Vagina (tissue), 2 donors: ENCODE measurements around the gene ITPR1.

Source experiments
- POLR2AphosphoS5 ChIP-seq, 2 donors: sonication (generic); formaldehyde crosslinking; IDR thresholded peaks; one replicate each; pipeline ENCODE4 v1.9.0; 2017; ENCODE audit warnings: antibody characterized with exemption in 2 of 2, mild to moderate bottlenecking in 2 of 2, low read depth in 1 of 2; ENCODE audit not compliant: insufficient read depth in 1 of 2
- TF ChIP-seq, protein P1 (sequence below), 3 experiments: fragments of 450-650 bp in 2 of 3; fragments of 200-600 bp in 1 of 3; sonication (generic) in 1 of 3; IDR thresholded peaks; one replicate each; pipeline ENCODE4 v1.5.1; 2017 to 2019; ENCODE audit warnings: antibody characterized with exemption in 3 of 3, mild to moderate bottlenecking in 2 of 3, moderate library complexity in 2 of 3

DNA sequence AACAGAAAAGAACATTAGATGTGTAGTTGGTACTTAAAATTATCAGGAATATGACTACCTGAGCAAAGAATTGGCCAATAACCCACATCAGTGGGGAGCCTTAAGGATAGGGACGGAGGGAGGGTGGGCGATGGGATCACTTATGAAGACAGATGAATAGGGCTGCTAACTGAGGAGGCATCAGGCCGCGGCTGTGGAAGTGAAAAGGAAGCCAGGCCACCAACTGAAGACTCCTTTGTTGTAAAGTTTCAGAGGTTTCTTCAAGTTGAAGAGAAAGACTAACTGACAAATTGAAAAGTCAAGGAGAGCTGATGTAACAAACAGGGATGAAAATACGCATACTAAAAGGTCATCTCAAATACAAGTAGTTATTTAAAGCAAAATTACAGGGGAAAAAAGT is 350.5 kb downstream of the ITPR1 start:
- TF ChIP-seq POLR2AphosphoS5 (IDR thresholded peaks at IDR 0.05; ENCODE audit: insufficient read depth in 1 of 2, low read depth in 1 of 2): no peak
- TF ChIP-seq, protein P1, sequence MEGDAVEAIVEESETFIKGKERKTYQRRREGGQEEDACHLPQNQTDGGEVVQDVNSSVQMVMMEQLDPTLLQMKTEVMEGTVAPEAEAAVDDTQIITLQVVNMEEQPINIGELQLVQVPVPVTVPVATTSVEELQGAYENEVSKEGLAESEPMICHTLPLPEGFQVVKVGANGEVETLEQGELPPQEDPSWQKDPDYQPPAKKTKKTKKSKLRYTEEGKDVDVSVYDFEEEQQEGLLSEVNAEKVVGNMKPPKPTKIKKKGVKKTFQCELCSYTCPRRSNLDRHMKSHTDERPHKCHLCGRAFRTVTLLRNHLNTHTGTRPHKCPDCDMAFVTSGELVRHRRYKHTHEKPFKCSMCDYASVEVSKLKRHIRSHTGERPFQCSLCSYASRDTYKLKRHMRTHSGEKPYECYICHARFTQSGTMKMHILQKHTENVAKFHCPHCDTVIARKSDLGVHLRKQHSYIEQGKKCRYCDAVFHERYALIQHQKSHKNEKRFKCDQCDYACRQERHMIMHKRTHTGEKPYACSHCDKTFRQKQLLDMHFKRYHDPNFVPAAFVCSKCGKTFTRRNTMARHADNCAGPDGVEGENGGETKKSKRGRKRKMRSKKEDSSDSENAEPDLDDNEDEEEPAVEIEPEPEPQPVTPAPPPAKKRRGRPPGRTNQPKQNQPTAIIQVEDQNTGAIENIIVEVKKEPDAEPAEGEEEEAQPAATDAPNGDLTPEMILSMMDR (IDR thresholded peaks at IDR 0.05): no peak
